BJ (cell line): ENCODE data around the gene FBF1. TPM values are rescaled to one million over a fixed set of nuclear protein-coding genes. Genes with fewer than 3 reads are reported as not detected.
A peak's percentile ranks its signal among the peaks of the same experiment; 100 is the strongest.

Experiments used
- CTCF ChIA-PET: fragments of 350-600 bp; formaldehyde crosslinking; extraction: SDS; loops from one replicate; lab custom pipeline; 2021; ENCODE audit warnings: antibody characterized with exemption, inconsistent platforms; lab: Yijun Ruan, JAX
- POLR2A ChIA-PET: fragments of 300-600 bp; sonication (Branson Sonifier 250); formaldehyde crosslinking; extraction: SDS; loops from one replicate; lab custom pipeline; 2021; ENCODE audit warnings: antibody characterized with exemption; lab: Charles Lee
- DNase-seq: peaks from one replicate; pipeline ENCODE4 v3.0.0-alpha.2; 2011; ENCODE audit warnings: low read depth
- H3K27me3 ChIP-seq: 2 replicates; pipeline ENCODE4 v1.6.0; 2011; ENCODE audit warnings: low read length; ENCODE audit not compliant: control insufficient read depth, insufficient read depth
- H3K36me3 ChIP-seq: 2 replicates; pipeline ENCODE4 v1.5.1; 2011; ENCODE audit warnings: low read length; ENCODE audit not compliant: control insufficient read depth, insufficient read depth
- H3K4me3 ChIP-seq: 2 replicates; pipeline ENCODE4 v1.5.1; 2011; ENCODE audit warnings: low read depth, mild to moderate bottlenecking, control low read depth, low read length
- polyA plus RNA-seq: library from polyadenylated mRNA; depleted of rRNA; stranded (reverse); fragments of >200 nt; gene quantifications from 2 replicates; pipeline ENCODE4 v1.2.3, GENCODE V29; 2011
- TF ChIP-seq, protein P1 (sequence below): IDR thresholded peaks from 2 replicates; pipeline ENCODE4 v1.5.1; 2011; ENCODE audit warnings: low read depth, mild to moderate bottlenecking, control low read depth, inconsistent platforms, low read length, moderate library complexity; ENCODE audit not compliant: insufficient read depth

The FBF1 gene
- polyA plus RNA-seq, 1 experiment, result 4.8 TPM

DNA sequence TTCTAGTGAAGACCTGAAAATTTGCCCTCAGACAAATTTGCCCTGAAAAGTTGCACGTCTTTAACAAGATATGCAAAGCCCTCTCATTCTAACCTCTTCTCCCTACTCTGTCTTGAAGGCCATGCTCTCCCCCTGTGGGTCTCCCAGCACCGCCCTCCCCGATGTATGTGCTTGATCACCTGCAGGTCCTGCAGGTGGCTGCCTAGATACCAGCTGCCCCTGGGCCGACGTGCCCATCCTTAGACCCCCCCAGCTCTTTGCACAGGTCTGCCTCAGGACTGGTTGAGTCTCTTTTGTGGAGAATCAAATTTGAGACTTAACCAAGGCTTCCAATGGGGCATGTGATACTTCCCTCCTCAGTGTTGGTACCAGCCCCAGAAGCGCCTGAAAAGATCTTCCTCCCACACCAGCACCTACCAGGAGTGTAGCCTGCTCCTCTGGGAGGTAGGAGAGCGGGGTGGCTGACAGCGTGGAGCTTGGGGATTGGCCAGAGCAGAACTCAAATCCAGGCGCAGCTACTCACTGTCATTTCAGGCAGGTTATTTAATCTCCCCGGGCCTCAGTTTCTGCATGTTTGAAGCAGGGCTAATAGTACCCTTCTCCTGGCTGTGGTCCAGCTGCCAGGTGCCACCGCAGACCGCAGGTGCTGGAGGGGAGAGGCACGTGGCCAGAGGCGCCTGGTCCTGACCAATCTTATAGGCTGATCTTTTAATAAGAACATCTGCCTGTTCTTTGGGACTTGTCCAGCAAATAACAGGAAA is 31.6 kb downstream of the FBF1 start:
- ChIA-PET CTCF (interaction anchor here (0.8 to 12.0 kb wide), 6 partner anchors 13 to 394 kb away, joined by 3 to 264 read pairs (median 3); partner anchors contain the start of gene CDK3), POLR2A (interaction anchor here (0.6 to 1.0 kb wide), 2 partner anchors 10 to 129 kb away, joined by 3 to 5 read pairs; no protein-coding TSS in a partner anchor)
- Histone ChIP-seq H3K36me3 (peaks cover 3% of the 10 kb centered on the region; the same call in 1 of the 2 replicates), H3K4me3 (no peak overlapping the region), H3K27me3 (no peaks in the 10 kb centered on the region)
- TF ChIP-seq, protein P1, sequence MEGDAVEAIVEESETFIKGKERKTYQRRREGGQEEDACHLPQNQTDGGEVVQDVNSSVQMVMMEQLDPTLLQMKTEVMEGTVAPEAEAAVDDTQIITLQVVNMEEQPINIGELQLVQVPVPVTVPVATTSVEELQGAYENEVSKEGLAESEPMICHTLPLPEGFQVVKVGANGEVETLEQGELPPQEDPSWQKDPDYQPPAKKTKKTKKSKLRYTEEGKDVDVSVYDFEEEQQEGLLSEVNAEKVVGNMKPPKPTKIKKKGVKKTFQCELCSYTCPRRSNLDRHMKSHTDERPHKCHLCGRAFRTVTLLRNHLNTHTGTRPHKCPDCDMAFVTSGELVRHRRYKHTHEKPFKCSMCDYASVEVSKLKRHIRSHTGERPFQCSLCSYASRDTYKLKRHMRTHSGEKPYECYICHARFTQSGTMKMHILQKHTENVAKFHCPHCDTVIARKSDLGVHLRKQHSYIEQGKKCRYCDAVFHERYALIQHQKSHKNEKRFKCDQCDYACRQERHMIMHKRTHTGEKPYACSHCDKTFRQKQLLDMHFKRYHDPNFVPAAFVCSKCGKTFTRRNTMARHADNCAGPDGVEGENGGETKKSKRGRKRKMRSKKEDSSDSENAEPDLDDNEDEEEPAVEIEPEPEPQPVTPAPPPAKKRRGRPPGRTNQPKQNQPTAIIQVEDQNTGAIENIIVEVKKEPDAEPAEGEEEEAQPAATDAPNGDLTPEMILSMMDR, result no peak
- no peak for DNase-seq

GRCh38 chr17:75908201-75908600 is 32.6 kb downstream of the FBF1 start:
- no peak for DNase-seq
- CTCF ChIA-PET, result interaction anchor here (12.0 kb wide), 1 partner anchor 97 kb away, joined by 264 read pairs; the partner anchor contains the start of gene CDK3

DNA sequence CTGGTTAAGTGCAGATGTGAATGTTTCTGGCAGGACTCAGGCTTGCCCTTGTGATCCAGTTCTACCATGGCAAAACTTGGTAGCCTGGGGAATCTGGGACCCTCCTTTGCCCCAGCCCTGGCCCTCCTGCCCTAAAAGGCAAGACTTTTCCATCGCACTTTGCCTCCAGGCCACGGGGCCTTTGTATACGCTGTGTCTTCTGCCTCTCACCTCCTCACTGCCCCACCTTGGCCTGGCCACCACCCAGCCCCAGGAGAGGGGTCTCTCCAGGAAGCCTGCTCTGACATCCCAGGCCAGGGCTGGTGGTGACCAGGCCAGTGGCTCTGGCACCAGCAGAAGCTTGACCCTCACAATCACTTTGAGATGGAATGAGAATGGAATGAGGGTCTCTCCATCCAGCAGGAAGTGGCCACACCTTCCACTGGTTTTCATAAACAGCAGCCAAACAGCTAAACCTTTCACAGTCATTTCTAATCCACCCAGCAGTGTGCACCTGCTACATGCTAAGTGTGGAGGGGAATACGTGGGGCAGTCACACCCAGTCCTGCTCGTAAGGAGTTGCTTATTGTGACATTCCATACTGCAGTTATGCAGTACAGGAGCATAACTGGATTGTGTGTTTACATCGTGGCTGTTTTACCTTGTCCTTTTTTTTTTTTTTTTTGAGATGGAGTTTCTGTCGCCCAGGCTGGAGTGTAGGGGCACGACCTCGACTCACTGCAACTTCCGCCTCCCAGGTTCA is 34.5 kb downstream of the FBF1 start:
- TF ChIP-seq, protein P1, result no peak
- peaks cover 5% of the 10 kb centered on the region for H3K36me3 ChIP-seq
- H3K4me3 ChIP-seq, result no peak overlapping the region
- no peaks in the 10 kb centered on the region for H3K27me3 ChIP-seq
- DNase-seq, result no peak
- ChIA-PET POLR2A (no interaction called here), CTCF (interaction anchor here (0.6 to 12.0 kb wide), 8 partner anchors 10 to 130 kb away, joined by 3 to 264 read pairs (median 4); partner anchors contain the start of genes CDK3, TRIM65 and UNK)

More at GRCh38 chr17:75908201-75908600, 32.6 kb downstream of the FBF1 start:
- POLR2A ChIA-PET, result no interaction called here
- Histone ChIP-seq H3K4me3 (no peak overlapping the region), H3K27me3 (no peaks in the 10 kb centered on the region), H3K36me3 (peaks cover 2% of the 10 kb centered on the region; the same call in 1 of the 2 replicates)
- TF ChIP-seq, protein P1, result no peak

GRCh38 chr17:75904749-75905521 is 35.9 kb downstream of the FBF1 start, which contains the start of gene MRPL38:
Gene MRPL38, minus strand, starts transcription at chr17:75904884. Its CDS starts 9 bp downstream, at chr17:75904875.
- DNase-seq, result peak; percentile 62
- Histone ChIP-seq H3K4me3 (peak within 1 kb of the TSS; percentile 91), H3K27me3 (no peaks in the 10 kb centered on the region), H3K36me3 (peaks cover 12% of the 10 kb centered on the region)
- ChIA-PET POLR2A (no interaction called here), CTCF (interaction anchor here (0.6 to 12.0 kb wide), 27 partner anchors 9 to 398 kb away, joined by 3 to 264 read pairs (median 3); partner anchors contain the start of genes CDK3, GALK1, TRIM65 and UNK)
- TF ChIP-seq, protein P1, result peak; percentile 94
